Heart right ventricle (tissue), 16 donors: ENCODE measurements around the gene INTS1. TPM values are rescaled to one million over a fixed set of nuclear protein-coding genes. Genes with fewer than 3 reads are reported as not detected.

Experiments
- ATAC-seq, 8 donors: fragments of 200-7000 bp; cut with Tn5 transposase; one replicate each; pipeline ENCODE4 v1.9.1; 2020; ENCODE audit warnings: mild to moderate bottlenecking in 8 of 8, moderate library complexity in 8 of 8, moderate number of reproducible peaks in 1 of 8
- DNase-seq, 2 donors: peaks; one replicate each; pipeline ENCODE4 v3.0.0-alpha.2; 2020
- H3K27ac ChIP-seq, 10 donors: fragments of 200-600 bp; sonication (generic) in 2 of 10; one replicate each; pipeline versions ENCODE4 v1.5.0 to v1.8.0; 2020 to 2022; ENCODE audit warnings: mild to moderate bottlenecking in 3 of 10
- H3K27me3 ChIP-seq, 7 donors: fragments of 200-600 bp; one replicate each; pipeline ENCODE4 v1.8.0; 2021 to 2022; ENCODE audit warnings: mild to moderate bottlenecking in 2 of 7
- H3K36me3 ChIP-seq, 9 donors: fragments of 200-600 bp; sonication (generic) in 1 of 9; one replicate each; pipeline versions ENCODE4 v1.5.0 to v1.8.0; 2020 to 2022; ENCODE audit warnings: mild to moderate bottlenecking in 2 of 9
- H3K4me1 ChIP-seq, 9 donors: fragments of 200-600 bp; sonication (generic) in 1 of 9; one replicate each; pipeline versions ENCODE4 v1.5.0 to v1.8.0; 2020 to 2022; ENCODE audit warnings: mild to moderate bottlenecking in 4 of 9
- H3K4me3 ChIP-seq, 10 donors: fragments of 200-600 bp; sonication (generic) in 2 of 10; one replicate each; pipeline versions ENCODE4 v1.5.0 to v1.8.0; 2020 to 2022; ENCODE audit warnings: mild to moderate bottlenecking in 7 of 10, moderate library complexity in 2 of 10
- H3K9me3 ChIP-seq, 11 donors: fragments of 200-600 bp in 10 of 11; sonication (generic) in 2 of 11; one replicate each; pipeline versions ENCODE4 v1.5.0 to v1.8.0; 2013 to 2022; ENCODE audit warnings: mild to moderate bottlenecking in 2 of 11, control low read depth in 1 of 11, moderate library complexity in 1 of 11
- whole genome bisulfite sequencing, 2 donors: extraction: QIAGEN DNeasy Blood & Tissue Kit; methylation state at CpG; one replicate each; pipeline ENCODE4 v1.1.7; 2013; ENCODE audit warnings: inconsistent platforms in 1 of 2; 5-methylcytosine and 5-hydroxymethylcytosine counted together
- intact Hi-C, 10 donors: fragments of 100-400 bp; cut with DNase I; formaldehyde crosslinking; loops; one replicate each; pipeline versions ENCODE4 v1.11.1 to v1.14.2; 2022
- polyA plus RNA-seq, 2 donors: library from polyadenylated mRNA; stranded (reverse); fragments of 200-250 nt; gene quantifications; one replicate each; pipeline ENCODE4 v1.2.3, GENCODE V29; 2013
- total RNA-seq, 10 donors: library from RNA; stranded (reverse); fragmentation: NEBNext Ultra II Directional in 3 of 10; extraction: Animal tissue kit (Norgen Biotek cat#: 25700) in 3 of 10; gene quantifications; one replicate each; pipeline versions ENCODE4 v1.2.1 to v1.2.4, GENCODE V29; 2021 to 2023
- TF ChIP-seq, protein P1 (sequence below), 9 donors: fragments of 200-600 bp; sonication (generic) in 2 of 9; IDR thresholded peaks; one replicate each; pipeline versions ENCODE4 v1.5.0 to v1.8.0; 2021 to 2022; ENCODE audit warnings: antibody characterized with exemption in 9 of 9, mild to moderate bottlenecking in 5 of 9, moderate library complexity in 1 of 9
- donor health status: Arrhythmogenic right ventricular cardiomyopathy.
- donor health status: ischemic (EF 13 %, LVEDD 7.1; RV severe dilation, severe dysfunction).
- donor health status: healthy with polysubstance abuse.
- donor health status: DM: no; HTN: yes; CAD: no.
- donor health status: DM: no; HTN: no; CAD: no.
- donor health status: ischemic (EF 25% LVEDD 6.9; RV normal size, moderate dysfunction).
- donor health status: ischemic (EF 25% LVEDD 5.7; RV mildly dilated, moderate dysfunction).
- donor health status: healthy.
- donor health status: DM: yes; HTN: yes; CAD: no.
- donor health status: Ischemic cardiomyopathy.
- donor health status: ischemic (EF 35%, LVEDD 5.7; RV mildly dilated, moderate dysfunction).
- donor health status: nonischemic (EF 11% LVEDD 7.7; RV severe dilation, severe dysfunction).
- donor health status: DM: yes; HTN: yes; CAD: no.
- donor health status: PGD.
- donor health status: ischemic (EF 29% LVEDD 5.4; RV normal size, mild dysfunction).
- donor health status: nonischemic (EF 23%, LVEDD 6.1; RV moderate dilation, normal function).

The INTS1 gene
- total and polyA plus RNA-seq, 12 donors: 41.5 to 59.4 (median 45.4) TPM

GRCh38 chr7:1552200-1552599 is 48.0 kb upstream of the INTS1 start:
- Histone ChIP-seq H3K9me3 (no peaks in the 10 kb centered on the region), H3K27ac (no peak overlapping the region), H3K27me3 (no peaks in the 10 kb centered on the region), H3K4me1 (peaks cover 8 to 16% (median 12%) of the 10 kb centered on the region in 9 donors), H3K36me3 (no peaks in the 10 kb centered on the region), H3K4me3 (no peak overlapping the region)
- no peak for ATAC-seq
- TF ChIP-seq, protein P1, sequence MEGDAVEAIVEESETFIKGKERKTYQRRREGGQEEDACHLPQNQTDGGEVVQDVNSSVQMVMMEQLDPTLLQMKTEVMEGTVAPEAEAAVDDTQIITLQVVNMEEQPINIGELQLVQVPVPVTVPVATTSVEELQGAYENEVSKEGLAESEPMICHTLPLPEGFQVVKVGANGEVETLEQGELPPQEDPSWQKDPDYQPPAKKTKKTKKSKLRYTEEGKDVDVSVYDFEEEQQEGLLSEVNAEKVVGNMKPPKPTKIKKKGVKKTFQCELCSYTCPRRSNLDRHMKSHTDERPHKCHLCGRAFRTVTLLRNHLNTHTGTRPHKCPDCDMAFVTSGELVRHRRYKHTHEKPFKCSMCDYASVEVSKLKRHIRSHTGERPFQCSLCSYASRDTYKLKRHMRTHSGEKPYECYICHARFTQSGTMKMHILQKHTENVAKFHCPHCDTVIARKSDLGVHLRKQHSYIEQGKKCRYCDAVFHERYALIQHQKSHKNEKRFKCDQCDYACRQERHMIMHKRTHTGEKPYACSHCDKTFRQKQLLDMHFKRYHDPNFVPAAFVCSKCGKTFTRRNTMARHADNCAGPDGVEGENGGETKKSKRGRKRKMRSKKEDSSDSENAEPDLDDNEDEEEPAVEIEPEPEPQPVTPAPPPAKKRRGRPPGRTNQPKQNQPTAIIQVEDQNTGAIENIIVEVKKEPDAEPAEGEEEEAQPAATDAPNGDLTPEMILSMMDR (IDR thresholded peaks at IDR 0.05): no peak
- no peak for DNase-seq
- intact Hi-C loops: loop anchor here in 1 of 10 donors (10.0 kb wide), 1 partner anchor 47 kb away; the partner anchor contains the start of gene INTS1
- WGBS, 2 donors: 76% methylated on average over 7 of the region's 7 CpGs

- 86 to 94% methylated on average over 16 to 17 of the region's 17 CpGs for WGBS, 2 donors
- DNase-seq (no peak), ATAC-seq (no peak)
- TF ChIP-seq, protein P1 (IDR thresholded peaks at IDR 0.05): no peak
- H3K27ac ChIP-seq: no peak overlapping the region
- no peaks in the 10 kb centered on the region for H3K36me3 ChIP-seq
- H3K9me3 ChIP-seq: no peaks in the 10 kb centered on the region
- intact Hi-C loops: loop anchor here in 1 of 10 donors (10.0 kb wide), 1 partner anchor 46 kb away; the partner anchor contains the start of gene INTS1
- no peaks in the 10 kb centered on the region for H3K27me3 ChIP-seq
- H3K4me3 ChIP-seq: no peak overlapping the region
- peaks cover 3 to 17% (median 12%) of the 10 kb centered on the region in 9 donors for H3K4me1 ChIP-seq
Measured at GRCh38 chr7:1550846-1551155, 46.6 kb upstream of the INTS1 start.

- no peaks in the 10 kb centered on the region for H3K27me3 ChIP-seq
- TF ChIP-seq, protein P1 (IDR thresholded peaks at IDR 0.05): no peak
- no peaks in the 10 kb centered on the region for H3K36me3 ChIP-seq
- no peaks in the 10 kb centered on the region for H3K9me3 ChIP-seq
- DNase-seq: no peak
- 88 to 90% methylated on average over 42 of the region's 42 CpGs for WGBS, 2 donors
- no peak overlapping the region for H3K4me3 ChIP-seq
- no peak for ATAC-seq
- intact Hi-C loops: loop anchor here in 1 of 10 donors (10.0 kb wide), 1 partner anchor 45 kb away; the partner anchor contains the start of gene INTS1
- no peak overlapping the region for H3K27ac ChIP-seq
- H3K4me1 ChIP-seq: peaks cover 0 to 17% (median 10%) of the 10 kb centered on the region in 9 donors
Measured at GRCh38 chr7:1550005-1550845, 46.0 kb upstream of the INTS1 start.

- H3K4me1 ChIP-seq: peaks cover 0 to 16% (median 8%) of the 10 kb centered on the region in 9 donors
- 86 to 89% methylated on average over 25 to 27 of the region's 27 CpGs for WGBS, 2 donors
- DNase-seq: no peak
- H3K27me3 ChIP-seq: no peaks in the 10 kb centered on the region
- no peak for ATAC-seq
- no peaks in the 10 kb centered on the region for H3K9me3 ChIP-seq
- H3K36me3 ChIP-seq: peaks cover 0 to 7% (median 0%) of the 10 kb centered on the region in 9 donors
- H3K4me3 ChIP-seq: no peak overlapping the region
- intact Hi-C loops: loop anchor here in 1 of 10 donors (10.0 kb wide), 1 partner anchor 45 kb away; the partner anchor contains the start of gene INTS1
- H3K27ac ChIP-seq: no peak overlapping the region
- TF ChIP-seq, protein P1 (IDR thresholded peaks at IDR 0.05): no peak
Measured at GRCh38 chr7:1549357-1550004, 45.3 kb upstream of the INTS1 start.
